Neutrophil (primary cell): Measurements from ENCODE around the gene ADCY3.

Source experiments
- H3K27ac ChIP-seq: fragments of 200-600 bp; sonication (generic); 2 replicates; pipeline ENCODE4 v1.5.1; 2016; ENCODE audit warnings: mild to moderate bottlenecking, moderate library complexity
- H3K27me3 ChIP-seq: fragments of 200-600 bp; sonication (generic); 2 replicates; pipeline ENCODE4 v1.6.0; 2016; ENCODE audit warnings: mild to moderate bottlenecking
- H3K36me3 ChIP-seq: fragments of 200-600 bp; sonication (generic); 2 replicates; pipeline ENCODE4 v1.5.1; 2017
- H3K4me1 ChIP-seq, 2 experiments: fragments of 200-600 bp in 1 of 2; sonication (generic) in 1 of 2; 1 replicate in 1 of 2; 2 replicates in 1 of 2; pipeline versions ENCODE4 v1.5.1 to v1.6.1; 2013 to 2016; ENCODE audit warnings: low read depth in 1 of 2, low read length in 1 of 2, mild to moderate bottlenecking in 1 of 2, moderate library complexity in 1 of 2; ENCODE audit not compliant: control insufficient read depth in 1 of 2, insufficient read depth in 1 of 2
- H3K4me3 ChIP-seq, 2 experiments: fragments of 200-600 bp in 1 of 2; sonication (generic) in 1 of 2; 1 replicate in 1 of 2; 2 replicates in 1 of 2; pipeline ENCODE4 v1.5.1; 2013 to 2016; ENCODE audit warnings: low read depth in 1 of 2, low read length in 1 of 2, mild to moderate bottlenecking in 1 of 2, moderate library complexity in 1 of 2
- H3K9me3 ChIP-seq: fragments of 200-600 bp; sonication (generic); 2 replicates; pipeline ENCODE4 v1.5.1; 2016
- TF ChIP-seq, protein P1 (sequence below): fragments of 200-600 bp; sonication (generic); IDR thresholded peaks from 2 replicates; pipeline ENCODE4 v1.5.1; 2016; ENCODE audit warnings: antibody characterized with exemption

The ADCY3 gene

DNA sequence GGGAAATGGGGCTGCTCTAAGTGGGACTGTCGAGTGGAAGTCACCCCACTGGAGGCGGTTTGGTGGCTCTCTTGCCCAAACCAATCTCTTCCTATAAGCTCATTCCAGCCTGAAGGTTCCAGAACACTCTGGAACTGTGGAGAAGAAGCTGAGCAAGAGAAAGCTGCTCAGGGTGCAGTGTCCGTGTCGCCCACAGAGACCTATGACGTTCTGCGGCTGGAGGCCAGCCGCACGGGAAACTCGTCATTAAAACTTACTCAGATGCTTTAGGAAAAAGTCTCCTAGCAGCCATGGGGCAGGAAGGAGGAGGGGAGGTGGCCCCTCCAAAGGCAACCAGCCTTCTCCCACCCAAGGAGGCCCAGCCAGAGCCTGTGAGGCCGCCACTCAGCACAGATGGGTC lies 41.7 kb downstream of the ADCY3 start:
- Histone ChIP-seq H3K4me1 (peaks cover 13 to 14% of the 10 kb centered on the region in 2 experiments), H3K27ac (no peak overlapping the region), H3K4me3 (no peak overlapping the region), H3K27me3 (no peaks in the 10 kb centered on the region), H3K9me3 (no peaks in the 10 kb centered on the region), H3K36me3 (no peaks in the 10 kb centered on the region)
- TF ChIP-seq, protein P1, sequence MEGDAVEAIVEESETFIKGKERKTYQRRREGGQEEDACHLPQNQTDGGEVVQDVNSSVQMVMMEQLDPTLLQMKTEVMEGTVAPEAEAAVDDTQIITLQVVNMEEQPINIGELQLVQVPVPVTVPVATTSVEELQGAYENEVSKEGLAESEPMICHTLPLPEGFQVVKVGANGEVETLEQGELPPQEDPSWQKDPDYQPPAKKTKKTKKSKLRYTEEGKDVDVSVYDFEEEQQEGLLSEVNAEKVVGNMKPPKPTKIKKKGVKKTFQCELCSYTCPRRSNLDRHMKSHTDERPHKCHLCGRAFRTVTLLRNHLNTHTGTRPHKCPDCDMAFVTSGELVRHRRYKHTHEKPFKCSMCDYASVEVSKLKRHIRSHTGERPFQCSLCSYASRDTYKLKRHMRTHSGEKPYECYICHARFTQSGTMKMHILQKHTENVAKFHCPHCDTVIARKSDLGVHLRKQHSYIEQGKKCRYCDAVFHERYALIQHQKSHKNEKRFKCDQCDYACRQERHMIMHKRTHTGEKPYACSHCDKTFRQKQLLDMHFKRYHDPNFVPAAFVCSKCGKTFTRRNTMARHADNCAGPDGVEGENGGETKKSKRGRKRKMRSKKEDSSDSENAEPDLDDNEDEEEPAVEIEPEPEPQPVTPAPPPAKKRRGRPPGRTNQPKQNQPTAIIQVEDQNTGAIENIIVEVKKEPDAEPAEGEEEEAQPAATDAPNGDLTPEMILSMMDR: no peak

DNA sequence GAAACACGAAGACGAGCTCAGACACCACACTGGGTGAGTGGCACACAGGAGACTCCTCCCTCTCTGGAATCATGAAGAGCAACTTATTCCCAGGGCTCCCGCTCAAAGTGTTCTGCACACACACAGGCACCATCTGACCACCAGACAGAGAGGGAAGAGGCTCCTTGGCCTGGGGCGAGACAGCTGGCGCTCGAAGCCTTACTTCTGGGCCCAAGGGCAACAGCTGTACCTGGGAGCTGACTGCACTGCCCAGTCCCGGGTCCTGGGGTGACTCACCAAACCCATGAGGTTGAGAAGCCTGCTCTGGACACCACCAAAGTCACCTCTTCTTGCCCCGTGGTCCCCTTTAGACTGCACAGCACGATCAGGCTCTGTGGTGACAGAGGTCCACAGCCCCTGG lies 42.4 kb downstream of the ADCY3 start:
- no peaks in the 10 kb centered on the region for H3K36me3 ChIP-seq
- no peak overlapping the region for H3K4me3 ChIP-seq

DNA sequence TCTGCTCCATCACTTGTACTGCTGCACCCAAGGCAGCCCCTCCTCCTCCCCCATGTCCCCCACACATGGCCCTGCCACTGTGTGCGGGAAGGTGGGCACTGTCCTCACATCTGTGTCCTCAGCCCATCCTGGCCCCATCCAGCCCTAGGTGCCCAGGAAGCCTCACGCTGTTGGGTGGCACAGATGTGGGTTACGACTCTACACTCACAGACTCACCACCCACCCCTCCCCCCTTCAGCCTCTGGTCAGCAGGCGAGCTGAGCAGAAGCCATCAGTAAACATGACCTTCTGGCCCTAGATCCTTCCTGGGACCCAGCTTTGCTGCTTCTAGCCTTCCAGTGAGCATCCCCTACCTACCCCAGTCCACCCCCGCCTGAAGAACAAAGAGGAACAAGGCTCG lies 43.0 kb downstream of the ADCY3 start:
- TF ChIP-seq, protein P1: no peak
- no peak overlapping the region for H3K4me3 ChIP-seq
- H3K36me3 ChIP-seq: no peaks in the 10 kb centered on the region
- peaks cover 25% of the 10 kb centered on the region in 2 experiments for H3K4me1 ChIP-seq
- H3K27ac ChIP-seq: no peak overlapping the region
- H3K27me3 ChIP-seq: no peaks in the 10 kb centered on the region
- no peaks in the 10 kb centered on the region for H3K9me3 ChIP-seq

More for the DNA sequence above, 42.4 kb downstream of the ADCY3 start:
- peaks cover 19 to 21% of the 10 kb centered on the region in 2 experiments for H3K4me1 ChIP-seq
- H3K9me3 ChIP-seq: no peaks in the 10 kb centered on the region
- no peak overlapping the region for H3K27ac ChIP-seq
- no peaks in the 10 kb centered on the region for H3K27me3 ChIP-seq
- TF ChIP-seq, protein P1: no peak

DNA sequence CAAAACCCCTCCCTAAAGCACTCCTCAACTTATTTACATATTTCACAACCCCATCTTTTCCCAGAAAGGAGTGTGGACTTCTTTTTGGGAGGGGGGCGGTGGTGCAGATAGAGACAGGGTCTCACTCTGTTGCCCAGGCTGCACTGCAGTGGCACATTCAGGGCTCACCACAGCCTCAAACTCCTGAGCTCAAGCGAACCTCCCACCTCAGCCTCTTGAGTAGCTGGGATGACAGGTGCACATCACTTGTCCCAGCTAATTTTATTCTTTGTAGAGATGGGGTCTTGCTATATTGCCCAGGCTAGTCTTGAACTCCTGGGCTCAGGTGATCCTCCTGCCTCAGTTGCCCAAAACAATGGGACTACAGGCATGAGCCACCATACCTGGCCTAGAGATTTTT lies 44.1 kb downstream of the ADCY3 start:
- H3K9me3 ChIP-seq: no peaks in the 10 kb centered on the region
- H3K27me3 ChIP-seq: no peaks in the 10 kb centered on the region
- peaks cover 27 to 29% of the 10 kb centered on the region in 2 experiments for H3K4me1 ChIP-seq
- no peak overlapping the region for H3K27ac ChIP-seq
- H3K36me3 ChIP-seq: no peaks in the 10 kb centered on the region
- no peak overlapping the region for H3K4me3 ChIP-seq
- TF ChIP-seq, protein P1: no peak

DNA sequence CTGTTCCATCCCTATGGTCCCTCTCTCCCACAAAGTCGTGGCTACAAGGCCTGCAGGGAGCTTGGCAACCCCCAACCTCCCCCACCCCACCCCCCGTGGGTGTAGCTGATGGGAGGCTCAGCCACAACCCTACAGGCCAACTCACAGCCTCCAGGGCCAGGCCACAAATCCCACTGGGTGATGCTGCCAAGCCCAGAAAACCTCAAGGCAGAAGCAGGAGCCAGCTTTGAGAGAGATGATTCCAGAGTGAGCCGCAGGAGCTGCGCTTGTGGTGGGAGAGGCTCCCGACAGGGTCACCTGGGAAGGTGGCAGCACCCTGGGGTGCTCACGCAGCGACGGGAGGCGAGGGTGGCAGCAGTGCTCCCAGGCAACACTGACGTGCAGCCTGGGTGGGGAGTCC lies 44.8 kb downstream of the ADCY3 start:
- TF ChIP-seq, protein P1: no peak
- Histone ChIP-seq H3K4me3 (no peak overlapping the region), H3K4me1 (peaks cover 27 to 29% of the 10 kb centered on the region in 2 experiments), H3K36me3 (no peaks in the 10 kb centered on the region), H3K27me3 (no peaks in the 10 kb centered on the region), H3K27ac (no peak overlapping the region), H3K9me3 (no peaks in the 10 kb centered on the region)

DNA sequence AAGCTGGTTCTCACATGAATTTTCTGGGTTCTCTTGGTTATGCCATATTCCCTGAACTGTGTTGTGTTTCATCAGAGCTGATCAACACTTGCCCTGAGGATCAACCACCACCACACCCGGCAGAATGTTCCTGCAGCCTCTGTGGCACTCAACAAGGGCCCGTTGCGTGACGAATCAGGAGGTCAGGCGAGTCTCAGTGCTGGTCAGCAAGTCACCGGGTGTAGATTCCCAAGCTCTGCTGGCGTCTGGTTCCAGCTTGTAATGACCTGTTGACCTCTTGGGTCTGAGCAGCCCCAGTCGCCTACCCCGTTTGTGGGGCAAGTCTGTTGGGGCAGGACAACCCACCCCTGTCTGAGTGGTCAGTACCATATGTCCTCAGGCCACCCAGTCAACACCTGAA lies 46.0 kb downstream of the ADCY3 start:
- no peaks in the 10 kb centered on the region for H3K9me3 ChIP-seq
- H3K4me1 ChIP-seq: peaks cover 27 to 29% of the 10 kb centered on the region in 2 experiments
- no peaks in the 10 kb centered on the region for H3K27me3 ChIP-seq
- TF ChIP-seq, protein P1: no peak
- no peak overlapping the region for H3K4me3 ChIP-seq
- H3K36me3 ChIP-seq: no peaks in the 10 kb centered on the region
- H3K27ac ChIP-seq: peak overlapping the region; percentile 42
